ENCODE measurements around the gene CCDC6. TPM values are rescaled to one million over a fixed set of nuclear protein-coding genes. Genes with fewer than 3 reads are reported as not detected.
"Not testable (repeated sequence)": the region's sequence is repeated elsewhere in the genome, so short reads cannot be mapped to it uniquely, and the experiment has no call there.

CCDC6 gene
- total RNA-seq, 1 donor from 2014 or later = 12.7 TPM

GRCh38 chr10:59812519-59813122 lies 93.7 kb downstream of the CCDC6 start:
- no peak for DNase-seq (ENCODE audit: low read depth in 2 of 2)

- no peak for DNase-seq (ENCODE audit: low read depth in 2 of 2)
Measured at GRCh38 chr10:59809644-59809974, 96.7 kb downstream of the CCDC6 start.

- DNase-seq (ENCODE audit: low read depth in 2 of 2) = peak; percentile 66 to 68
Measured at GRCh38 chr10:59808896-59809643, 97.3 kb downstream of the CCDC6 start.

DNA sequence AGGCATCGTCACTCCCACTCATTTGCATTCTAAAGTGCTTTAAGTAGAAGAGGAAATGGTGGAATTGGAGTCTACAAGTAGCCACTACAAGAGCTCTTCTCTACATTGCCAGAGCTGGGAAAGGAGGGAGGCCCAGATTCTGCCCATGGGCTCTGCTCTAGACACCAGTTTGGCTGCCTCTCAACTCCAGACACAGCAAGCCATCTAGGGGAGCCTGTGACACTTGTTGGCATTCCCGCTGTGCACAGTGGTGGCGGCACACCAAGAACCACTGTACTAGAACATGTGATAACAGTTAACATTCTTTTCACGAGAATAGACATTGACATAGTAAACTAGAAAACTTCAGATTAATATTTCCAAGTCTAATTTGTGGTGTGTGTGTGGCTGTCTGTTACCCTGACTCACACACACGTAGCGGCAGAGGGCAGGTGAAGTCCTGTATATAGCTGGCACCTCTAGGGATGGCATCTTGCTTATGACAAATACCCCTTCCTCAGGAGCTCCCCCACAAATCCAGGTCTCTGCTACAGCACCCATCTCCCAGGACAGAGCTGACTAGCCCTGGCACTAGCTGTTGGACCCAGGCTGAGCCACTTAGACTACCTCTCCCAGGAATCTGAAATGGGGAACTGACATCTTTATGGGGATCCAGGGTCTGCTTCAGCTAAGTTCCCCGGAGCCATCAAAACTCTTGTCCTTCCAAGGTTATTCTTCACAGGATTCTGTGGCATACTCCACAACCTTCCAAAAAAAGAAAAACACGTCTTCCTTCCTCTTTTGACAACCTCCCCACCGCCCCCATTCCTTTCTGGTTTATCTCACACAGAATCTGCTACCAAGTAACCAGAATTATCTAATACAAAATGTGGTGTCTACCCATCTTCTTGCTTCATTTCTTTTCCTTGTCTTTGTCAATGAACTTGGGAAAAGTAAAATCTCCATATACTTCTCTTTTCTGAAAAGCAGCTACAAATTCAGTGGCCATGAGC lies 98.4 kb downstream of the CCDC6 start:
- DNase-seq (ENCODE audit: low read depth in 2 of 2) = no peak

DNA sequence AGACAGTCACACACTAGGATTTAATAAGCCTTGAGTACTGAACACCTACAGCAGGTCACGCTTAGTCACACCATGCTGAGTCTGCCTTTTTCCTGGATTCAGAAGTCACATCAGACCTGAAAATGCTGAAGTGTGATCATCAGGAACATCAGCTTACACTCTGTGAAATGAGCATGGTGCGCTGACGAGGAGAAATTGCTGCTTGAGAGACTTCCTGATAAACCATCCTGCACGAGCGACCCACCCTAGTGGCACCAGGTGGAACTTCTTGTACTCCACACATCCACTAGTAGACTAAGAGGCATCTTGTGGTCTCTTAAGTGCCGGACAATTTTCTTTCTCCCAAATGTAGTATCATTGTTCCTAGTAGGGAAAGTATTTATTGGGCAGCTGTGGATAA lies 101.3 kb downstream of the CCDC6 start:
- DNase-seq (ENCODE audit: low read depth in 2 of 2) = peak; percentile 5 to 24

DNA sequence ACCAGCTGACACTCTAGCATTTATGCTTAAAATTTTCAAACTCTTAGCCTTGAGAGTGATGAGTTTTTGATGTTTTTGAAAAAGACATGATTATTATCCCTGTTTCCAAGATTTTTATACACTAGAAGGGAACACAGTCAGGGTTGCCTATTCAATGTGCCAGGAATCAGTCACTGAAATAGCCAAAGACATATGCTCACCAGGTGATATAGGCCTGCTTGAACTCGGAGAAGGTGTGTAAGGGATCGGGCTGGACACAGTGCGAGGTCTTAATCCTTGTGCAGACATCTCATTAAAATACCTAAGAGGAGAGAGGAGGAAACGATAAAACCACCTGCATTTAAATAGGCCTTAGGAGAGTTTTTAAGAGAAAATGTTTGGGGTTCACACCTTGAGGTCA lies 102.1 kb downstream of the CCDC6 start:
- DNase-seq (ENCODE audit: low read depth in 2 of 2) = no peak

GRCh38 chr10:59803714-59804113 lies 102.6 kb downstream of the CCDC6 start:
- no peak for DNase-seq (ENCODE audit: low read depth in 2 of 2)

GRCh38 chr10:59801171-59801570 lies 105.2 kb downstream of the CCDC6 start:
- no peak for DNase-seq (ENCODE audit: low read depth in 2 of 2)

GRCh38 chr10:59799421-59799820 lies 106.9 kb downstream of the CCDC6 start:
- DNase-seq (ENCODE audit: low read depth in 2 of 2) = no peak

DNA sequence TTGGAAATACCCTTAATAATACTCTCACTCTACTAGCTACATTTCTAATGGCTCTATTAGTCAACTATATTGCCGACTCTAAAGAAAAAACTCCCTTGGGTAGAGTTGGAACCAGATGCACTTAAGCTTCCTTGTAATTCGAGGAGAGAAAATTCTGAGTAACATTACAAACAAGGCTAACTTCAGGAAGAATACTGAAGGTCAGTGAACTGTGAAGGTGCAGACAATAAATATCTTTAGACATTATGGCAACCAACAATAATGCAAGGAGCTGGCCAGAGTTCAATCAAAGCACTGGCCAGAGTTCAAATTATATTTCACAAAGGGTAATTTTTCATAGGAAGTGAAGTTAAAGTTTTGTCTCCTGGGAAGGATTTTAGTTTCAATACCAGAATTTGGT lies 112.4 kb downstream of the CCDC6 start:
- DNase-seq (ENCODE audit: low read depth in 2 of 2) = peak in 1 of 2 donors; percentile 54

DNA sequence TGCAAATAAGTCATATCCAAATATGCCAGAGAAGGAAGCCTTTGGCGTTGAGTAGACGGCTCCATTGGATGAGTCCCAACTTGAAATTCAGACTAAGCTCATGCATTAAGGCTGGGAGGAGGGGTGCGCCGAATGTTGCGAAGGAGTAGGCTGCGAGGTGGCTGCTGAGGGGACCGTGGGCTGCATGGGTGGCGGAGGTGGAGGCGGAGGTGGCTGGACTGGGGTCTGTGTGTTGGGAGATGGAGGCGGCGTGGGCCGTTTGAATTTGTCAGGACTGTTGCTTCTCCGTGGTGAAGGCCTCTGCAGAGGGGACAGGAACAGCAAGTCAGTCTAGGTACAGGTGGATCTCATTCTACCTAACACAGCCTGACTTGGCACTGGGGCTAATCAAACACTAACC lies 113.5 kb downstream of the CCDC6 start:
- DNase-seq (ENCODE audit: low read depth in 2 of 2) = no peak

GRCh38 chr10:59791601-59792000 lies 114.8 kb downstream of the CCDC6 start:
- DNase-seq (ENCODE audit: low read depth in 2 of 2) = no peak

DNA sequence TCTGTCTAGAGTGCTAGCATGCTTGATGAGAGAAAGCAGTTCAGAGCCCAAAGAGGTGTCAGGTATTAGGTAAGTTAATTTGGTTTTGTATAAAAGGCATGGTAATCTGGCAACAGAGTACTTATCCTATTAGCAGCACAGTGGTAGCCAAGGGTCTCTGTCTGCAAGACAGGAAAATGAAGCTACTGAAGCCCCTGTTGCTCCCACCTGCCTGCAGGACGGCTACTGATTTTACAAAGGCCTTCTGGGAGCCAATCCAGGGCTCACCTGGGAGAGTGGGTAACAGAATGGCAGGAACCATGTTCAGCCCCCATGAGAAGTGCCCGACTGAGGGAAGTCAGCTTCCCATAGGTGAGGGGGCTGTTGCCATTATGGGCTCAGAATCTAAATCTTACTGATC lies 116.3 kb downstream of the CCDC6 start:
- not testable (repeated sequence) for DNase-seq (ENCODE audit: low read depth in 2 of 2)

DNA sequence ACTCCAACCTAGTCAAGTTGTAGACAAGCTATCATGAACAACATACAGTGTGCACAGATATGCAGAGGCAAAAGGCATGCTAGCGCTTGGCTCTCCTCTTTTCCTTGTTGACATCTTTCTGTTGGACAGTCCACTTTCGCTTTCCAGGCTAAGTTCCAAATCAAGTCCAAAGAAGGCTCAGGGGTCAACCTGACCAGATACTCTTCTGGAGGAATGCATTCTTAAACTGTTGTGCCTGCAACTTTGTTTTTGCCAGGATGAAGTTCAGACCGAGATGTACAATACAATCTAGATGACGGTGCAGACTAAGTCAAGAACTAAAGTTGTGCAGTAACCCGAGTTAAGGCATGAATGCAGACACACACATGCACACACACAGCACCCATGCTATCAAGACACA lies 117.4 kb downstream of the CCDC6 start:
- not testable (repeated sequence) for DNase-seq (ENCODE audit: low read depth in 2 of 2)

- DNase-seq (ENCODE audit: low read depth in 2 of 2) = not testable (repeated sequence)
Measured at GRCh38 chr10:59787032-59787431, 119.3 kb downstream of the CCDC6 start.

DNA sequence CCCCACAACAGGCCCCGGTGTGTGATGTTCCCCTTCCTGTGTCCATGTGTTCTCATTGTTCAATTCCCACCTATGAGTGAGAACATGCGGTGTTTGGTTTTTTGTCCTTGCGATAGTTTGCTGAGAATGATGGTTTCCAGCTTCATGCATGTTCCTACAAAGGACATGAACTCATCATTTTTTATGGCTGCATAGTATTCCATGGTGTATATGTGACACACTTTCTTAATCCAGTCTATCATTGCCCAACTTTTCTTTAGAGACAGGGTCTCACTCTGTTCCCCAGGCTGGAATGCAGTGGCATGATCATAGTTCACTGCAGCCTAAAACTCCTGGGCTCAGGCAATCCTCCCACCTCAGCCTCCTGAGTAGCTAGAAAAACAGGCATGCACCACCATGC lies 120.9 kb downstream of the CCDC6 start:
- not testable (repeated sequence) for DNase-seq (ENCODE audit: low read depth in 2 of 2)

DNA sequence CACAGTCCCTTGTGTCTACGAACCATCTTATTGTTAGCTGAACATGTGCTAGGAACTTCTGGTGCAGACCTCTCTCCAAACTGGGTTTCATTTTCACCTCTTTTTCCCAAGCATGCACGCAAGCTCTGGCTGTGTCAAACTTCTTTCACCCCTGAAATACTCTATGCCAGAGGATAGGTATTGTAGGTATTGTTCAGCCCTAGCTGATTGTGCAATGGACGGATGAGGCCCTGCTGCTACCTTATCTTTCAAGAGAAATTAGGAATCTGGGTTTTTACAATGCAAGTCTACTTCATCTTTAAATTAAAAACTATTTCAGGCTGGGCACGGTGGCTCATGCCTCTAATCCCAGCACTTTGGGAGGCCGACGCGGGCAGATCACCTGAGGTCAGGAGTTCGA lies 124.8 kb downstream of the CCDC6 start:
- DNase-seq (ENCODE audit: low read depth in 2 of 2) = no peak

DNA sequence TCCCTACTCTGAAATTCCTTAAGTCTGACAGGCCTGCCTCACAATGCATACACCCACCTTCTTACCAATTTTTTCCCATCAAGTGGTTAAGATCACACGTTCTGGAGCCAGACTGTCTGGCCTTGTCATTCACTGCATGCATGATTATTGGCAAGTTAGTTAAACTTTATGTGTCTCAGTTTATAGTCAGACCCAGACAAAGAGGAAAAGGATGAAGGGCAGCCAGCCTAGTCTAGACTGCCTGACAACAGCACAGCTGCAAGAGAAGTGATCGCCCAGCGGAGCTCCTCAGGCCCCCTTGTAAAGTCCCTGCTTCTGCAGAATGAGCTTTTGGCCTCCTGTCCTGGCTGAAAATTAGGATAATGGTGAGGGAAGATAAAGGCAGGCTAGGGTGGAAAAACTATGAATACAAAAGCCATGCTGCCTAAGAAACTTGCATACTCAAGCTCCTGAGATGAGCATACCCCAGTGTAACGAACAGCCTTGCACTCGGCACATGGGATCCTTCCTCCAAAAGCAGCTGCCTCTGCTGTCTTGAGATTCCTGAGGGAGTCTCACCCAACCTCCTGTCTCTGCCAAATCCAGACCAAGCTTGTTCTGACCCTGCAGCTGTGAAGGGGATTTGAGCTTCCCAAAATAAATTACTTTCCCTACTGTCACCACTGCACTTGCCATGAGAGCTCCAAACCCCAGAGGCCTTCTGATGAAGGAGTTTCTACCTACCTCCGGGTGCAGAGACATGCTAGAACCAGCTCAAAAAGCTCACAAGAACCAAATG lies 126.4 kb downstream of the CCDC6 start:
- peak in 1 of 2 donors; percentile 7 for DNase-seq (ENCODE audit: low read depth in 2 of 2)

- DNase-seq (ENCODE audit: low read depth in 2 of 2) = no peak
Measured at GRCh38 chr10:59774451-59774850, 131.9 kb downstream of the CCDC6 start.

GRCh38 chr10:59773088-59773487 lies 133.3 kb downstream of the CCDC6 start:
- no peak for DNase-seq (ENCODE audit: low read depth in 2 of 2)

DNA sequence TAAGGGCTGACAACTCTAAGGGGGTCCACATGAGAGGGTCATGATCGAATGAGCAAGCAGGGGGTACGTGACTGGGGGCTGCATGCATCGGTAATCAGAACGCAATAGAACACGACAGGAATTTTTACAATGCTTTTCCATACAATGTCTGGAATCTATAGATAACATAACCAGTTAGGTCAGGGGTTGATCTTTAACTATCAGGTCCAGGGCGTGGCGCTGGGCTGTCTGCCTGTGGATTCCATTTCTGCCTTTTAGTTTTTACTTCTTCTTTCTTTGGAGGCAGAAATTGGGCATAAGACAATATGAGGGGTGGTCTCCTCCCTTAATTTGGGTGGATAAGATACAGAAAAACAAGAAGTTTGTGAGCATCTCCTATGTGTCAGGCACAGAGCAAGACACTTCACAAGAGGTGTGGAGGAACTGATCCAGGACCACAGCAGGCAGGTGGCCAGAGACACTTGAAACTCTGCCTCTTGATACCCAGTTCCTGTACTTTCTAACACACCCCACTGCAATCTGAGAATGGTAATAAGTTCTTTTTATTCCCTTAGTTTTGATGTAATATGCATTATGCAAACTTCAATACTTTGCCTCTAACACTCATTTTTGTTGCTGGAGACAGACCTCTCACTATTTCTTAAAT lies 135.1 kb downstream of the CCDC6 start:
- DNase-seq (ENCODE audit: low read depth in 2 of 2) = no peak
